ENCODE data around the gene ZNF436.

ZNF436 gene

DNA sequence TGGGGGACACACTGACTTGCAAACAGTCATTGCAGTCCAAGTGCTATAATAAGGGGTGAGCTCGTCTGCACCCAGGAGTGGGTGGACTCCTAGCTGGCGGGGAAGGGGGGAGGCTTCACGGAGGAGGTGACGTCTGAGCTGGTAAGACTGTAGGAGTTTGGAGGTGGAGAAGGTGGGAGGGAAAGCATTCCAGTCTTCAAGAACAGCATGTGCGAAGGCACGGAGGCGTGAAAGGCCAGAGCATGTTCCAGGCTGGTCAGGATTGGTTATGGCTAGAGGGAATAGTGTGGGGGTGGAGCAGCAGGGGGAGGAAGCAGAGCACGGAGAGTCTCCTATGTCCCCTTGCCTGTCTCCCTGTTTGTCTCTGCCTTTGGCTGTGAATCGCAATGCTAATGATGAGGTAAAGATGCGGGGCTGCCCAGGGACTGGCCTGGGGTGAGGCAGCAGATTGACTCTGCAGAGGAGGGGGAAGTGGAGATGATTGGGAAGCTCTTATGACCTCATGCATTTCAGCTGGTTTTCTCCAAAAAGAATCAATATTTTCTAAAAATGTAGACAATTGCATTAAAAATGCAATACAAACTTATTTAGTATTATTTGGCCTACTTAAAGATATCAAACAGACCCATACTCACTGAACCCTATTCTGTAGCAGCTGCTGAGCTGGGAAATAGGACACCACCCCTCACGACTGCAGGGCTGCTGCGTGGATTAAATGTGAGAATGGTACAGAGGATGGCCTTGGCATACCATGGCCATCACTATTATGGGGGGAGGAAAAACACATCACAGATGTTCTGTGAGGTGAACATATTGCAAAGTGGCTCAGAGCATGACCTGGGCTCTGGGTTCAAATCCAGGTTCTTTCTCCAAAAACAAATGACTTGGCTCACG lies 2.6 kb upstream of the ZNF436 start:
- no peak for TF ChIP-seq TAF1 (IDR thresholded peaks at IDR 0.05; ENCODE audit: borderline replicate concordance, insufficient read depth, low read length)
- no peak for TF ChIP-seq SIN3A (IDR thresholded peaks at IDR 0.05; ENCODE audit: borderline replicate concordance, insufficient read depth, low read length)
- no peak for TF ChIP-seq FOXP2 (optimal IDR thresholded peaks at IDR 0.05; ENCODE audit: borderline replicate concordance, extremely low read depth, extremely low read length, insufficient read depth)
- TF ChIP-seq, protein P1, sequence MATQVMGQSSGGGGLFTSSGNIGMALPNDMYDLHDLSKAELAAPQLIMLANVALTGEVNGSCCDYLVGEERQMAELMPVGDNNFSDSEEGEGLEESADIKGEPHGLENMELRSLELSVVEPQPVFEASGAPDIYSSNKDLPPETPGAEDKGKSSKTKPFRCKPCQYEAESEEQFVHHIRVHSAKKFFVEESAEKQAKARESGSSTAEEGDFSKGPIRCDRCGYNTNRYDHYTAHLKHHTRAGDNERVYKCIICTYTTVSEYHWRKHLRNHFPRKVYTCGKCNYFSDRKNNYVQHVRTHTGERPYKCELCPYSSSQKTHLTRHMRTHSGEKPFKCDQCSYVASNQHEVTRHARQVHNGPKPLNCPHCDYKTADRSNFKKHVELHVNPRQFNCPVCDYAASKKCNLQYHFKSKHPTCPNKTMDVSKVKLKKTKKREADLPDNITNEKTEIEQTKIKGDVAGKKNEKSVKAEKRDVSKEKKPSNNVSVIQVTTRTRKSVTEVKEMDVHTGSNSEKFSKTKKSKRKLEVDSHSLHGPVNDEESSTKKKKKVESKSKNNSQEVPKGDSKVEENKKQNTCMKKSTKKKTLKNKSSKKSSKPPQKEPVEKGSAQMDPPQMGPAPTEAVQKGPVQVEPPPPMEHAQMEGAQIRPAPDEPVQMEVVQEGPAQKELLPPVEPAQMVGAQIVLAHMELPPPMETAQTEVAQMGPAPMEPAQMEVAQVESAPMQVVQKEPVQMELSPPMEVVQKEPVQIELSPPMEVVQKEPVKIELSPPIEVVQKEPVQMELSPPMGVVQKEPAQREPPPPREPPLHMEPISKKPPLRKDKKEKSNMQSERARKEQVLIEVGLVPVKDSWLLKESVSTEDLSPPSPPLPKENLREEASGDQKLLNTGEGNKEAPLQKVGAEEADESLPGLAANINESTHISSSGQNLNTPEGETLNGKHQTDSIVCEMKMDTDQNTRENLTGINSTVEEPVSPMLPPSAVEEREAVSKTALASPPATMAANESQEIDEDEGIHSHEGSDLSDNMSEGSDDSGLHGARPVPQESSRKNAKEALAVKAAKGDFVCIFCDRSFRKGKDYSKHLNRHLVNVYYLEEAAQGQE (IDR thresholded peaks at IDR 0.05; ENCODE audit: insufficient read depth in 1 of 2, low read depth in 2 of 2, low read length in 2 of 2) = no peak
- no peak for TF ChIP-seq POLR2AphosphoS5 (IDR thresholded peaks at IDR 0.05; ENCODE audit: low read depth, low read length)

DNA sequence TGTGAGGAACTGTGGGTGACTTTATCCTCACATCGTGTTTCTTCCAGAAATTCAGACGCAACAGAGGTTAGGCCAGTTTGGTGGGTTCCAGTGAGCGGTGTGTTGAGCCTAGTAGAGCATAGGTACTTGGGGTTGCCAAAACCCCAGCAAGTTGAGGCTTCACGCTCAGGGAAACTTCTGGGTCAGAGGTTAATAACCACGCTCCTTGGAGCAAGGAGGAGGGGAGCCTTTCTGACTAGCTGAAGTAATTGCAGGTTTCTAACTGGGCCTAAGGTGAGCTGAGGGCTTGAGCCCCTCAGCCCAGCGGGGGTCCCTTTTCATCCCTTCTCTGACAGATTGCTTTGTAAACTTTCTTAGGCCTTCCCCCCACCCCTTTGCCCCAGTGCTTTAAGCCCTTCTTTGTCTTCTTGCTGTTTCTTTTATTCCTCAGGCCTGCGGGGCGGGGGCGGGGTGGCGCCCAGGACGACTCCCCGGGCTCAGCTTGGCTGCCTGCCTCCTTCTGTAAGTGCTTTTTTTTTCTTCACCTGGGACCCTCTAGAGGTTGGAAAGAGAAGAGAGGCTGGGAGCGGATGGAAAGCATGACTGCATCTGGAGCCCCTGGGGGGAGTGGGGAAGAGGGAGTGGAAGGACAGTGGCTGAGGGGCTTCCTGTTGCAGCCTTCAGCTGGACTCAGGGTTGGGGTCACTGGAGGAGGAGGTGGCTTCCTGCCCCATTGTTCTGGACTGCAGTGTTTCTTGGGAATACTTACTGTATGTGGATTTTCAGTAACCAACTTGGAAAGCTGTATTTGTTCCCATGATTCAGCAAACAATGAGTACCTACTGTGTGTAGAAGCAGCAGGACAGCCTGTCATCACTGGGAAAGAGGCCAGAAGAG lies 1.3 kb upstream of the ZNF436 start:
- TF ChIP-seq POLR2AphosphoS5 (IDR thresholded peaks at IDR 0.05; ENCODE audit: low read depth, low read length) (no peak), FOXP2 (optimal IDR thresholded peaks at IDR 0.05; ENCODE audit: borderline replicate concordance, extremely low read depth, extremely low read length, insufficient read depth) (peak; percentile 64)

DNA sequence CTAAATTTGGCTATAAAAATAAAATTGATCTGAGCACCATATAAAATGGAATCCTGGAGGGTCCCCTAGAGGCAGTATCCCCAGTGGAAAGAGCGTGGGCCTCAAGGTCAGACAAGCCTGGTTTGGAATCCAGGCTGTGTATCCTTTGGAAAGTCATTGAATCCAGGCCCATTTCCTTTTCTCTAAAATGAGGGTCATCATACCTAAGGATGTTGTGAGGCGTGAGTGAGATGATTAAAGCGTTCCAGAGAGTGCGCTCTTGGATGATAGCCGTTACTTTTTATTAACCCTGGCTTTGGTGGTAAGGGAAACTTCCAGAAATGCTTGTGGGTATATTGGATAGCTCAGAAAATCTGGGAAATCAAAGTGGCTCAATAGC lies 683 bp upstream of the ZNF436 start:
- TF ChIP-seq, protein P1 (IDR thresholded peaks at IDR 0.05; ENCODE audit: insufficient read depth in 1 of 2, low read depth in 2 of 2, low read length in 2 of 2) = no peak
- no peak for TF ChIP-seq FOXP2 (optimal IDR thresholded peaks at IDR 0.05; ENCODE audit: borderline replicate concordance, extremely low read depth, extremely low read length, insufficient read depth)
- no peak for TF ChIP-seq SIN3A (IDR thresholded peaks at IDR 0.05; ENCODE audit: borderline replicate concordance, insufficient read depth, low read length)
- no peak for TF ChIP-seq POLR2AphosphoS5 (IDR thresholded peaks at IDR 0.05; ENCODE audit: low read depth, low read length)
- no peak for TF ChIP-seq TAF1 (IDR thresholded peaks at IDR 0.05; ENCODE audit: borderline replicate concordance, insufficient read depth, low read length)

DNA sequence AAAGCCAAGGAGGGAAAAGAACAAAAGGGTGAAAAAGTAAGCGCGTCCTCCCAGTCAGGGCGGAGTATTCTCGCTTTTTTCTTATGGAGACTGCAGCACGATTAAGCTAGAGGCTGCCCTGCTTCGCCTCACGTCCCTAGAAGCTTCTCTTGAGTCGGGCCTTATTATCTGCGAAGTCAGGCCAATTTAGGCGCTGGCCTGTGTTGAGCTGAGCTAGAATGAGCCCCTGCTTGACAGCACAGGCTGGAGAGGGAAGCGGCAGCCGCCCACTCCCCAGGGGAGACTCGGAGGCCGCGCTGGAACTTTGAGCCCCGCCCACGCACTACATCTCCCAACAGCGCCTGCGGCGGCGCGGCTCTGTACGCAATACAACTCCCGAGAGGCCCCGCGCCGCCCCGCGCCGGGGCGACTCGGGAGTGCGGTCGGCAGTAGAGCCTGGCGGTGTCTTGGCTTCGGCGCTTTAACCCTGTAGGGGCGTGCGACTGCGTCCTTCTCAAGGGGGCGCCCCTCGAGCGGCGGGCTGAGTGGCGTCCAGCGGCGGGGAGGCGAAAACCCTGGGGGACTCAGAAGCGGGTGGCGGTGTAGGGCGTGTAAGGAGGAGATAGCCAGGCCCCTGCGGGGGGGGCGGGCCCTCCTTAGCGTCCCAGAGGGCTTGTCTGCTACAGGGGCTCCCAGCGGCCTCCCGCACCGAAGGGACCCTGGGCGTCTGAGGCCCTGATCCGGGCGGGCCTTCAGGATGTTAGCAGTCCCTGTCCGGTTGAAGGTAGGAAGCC lies 888 bp downstream of the ZNF436 start:
- TF ChIP-seq, protein P1 (IDR thresholded peaks at IDR 0.05; ENCODE audit: insufficient read depth in 1 of 2, low read depth in 2 of 2, low read length in 2 of 2) = no peak
- TF ChIP-seq SIN3A (IDR thresholded peaks at IDR 0.05; ENCODE audit: borderline replicate concordance, insufficient read depth, low read length) (peak; percentile 84; the same call in 1 of the 2 replicates), POLR2AphosphoS5 (IDR thresholded peaks at IDR 0.05; ENCODE audit: low read depth, low read length) (peak; percentile 96), TAF1 (IDR thresholded peaks at IDR 0.05; ENCODE audit: borderline replicate concordance, insufficient read depth, low read length) (peak; percentile 71; the same call in 1 of the 2 replicates), FOXP2 (optimal IDR thresholded peaks at IDR 0.05; ENCODE audit: borderline replicate concordance, extremely low read depth, extremely low read length, insufficient read depth) (peak; percentile 25)
